T follicular helper cell (primary cell): ENCODE results near the gene EXTL1.
"Not testable (repeated sequence)": the region's sequence is repeated elsewhere in the genome, so short reads cannot be mapped to it uniquely, and the experiment has no call there.

Source experiments
- DNase-seq: peaks from one replicate; pipeline ENCODE4 v3.0.0-alpha.2; 2020; ENCODE audit warnings: low read depth
- total RNA-seq, 2 experiments: gene quantifications; one replicate each; lab custom pipeline; 2026; lab: John Stamatoyannopoulos, UW

EXTL1 gene, protein sequence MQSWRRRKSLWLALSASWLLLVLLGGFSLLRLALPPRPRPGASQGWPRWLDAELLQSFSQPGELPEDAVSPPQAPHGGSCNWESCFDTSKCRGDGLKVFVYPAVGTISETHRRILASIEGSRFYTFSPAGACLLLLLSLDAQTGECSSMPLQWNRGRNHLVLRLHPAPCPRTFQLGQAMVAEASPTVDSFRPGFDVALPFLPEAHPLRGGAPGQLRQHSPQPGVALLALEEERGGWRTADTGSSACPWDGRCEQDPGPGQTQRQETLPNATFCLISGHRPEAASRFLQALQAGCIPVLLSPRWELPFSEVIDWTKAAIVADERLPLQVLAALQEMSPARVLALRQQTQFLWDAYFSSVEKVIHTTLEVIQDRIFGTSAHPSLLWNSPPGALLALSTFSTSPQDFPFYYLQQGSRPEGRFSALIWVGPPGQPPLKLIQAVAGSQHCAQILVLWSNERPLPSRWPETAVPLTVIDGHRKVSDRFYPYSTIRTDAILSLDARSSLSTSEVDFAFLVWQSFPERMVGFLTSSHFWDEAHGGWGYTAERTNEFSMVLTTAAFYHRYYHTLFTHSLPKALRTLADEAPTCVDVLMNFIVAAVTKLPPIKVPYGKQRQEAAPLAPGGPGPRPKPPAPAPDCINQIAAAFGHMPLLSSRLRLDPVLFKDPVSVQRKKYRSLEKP
- total RNA-seq: 0 to 0.12 reads per million in 2 experiments

DNA sequence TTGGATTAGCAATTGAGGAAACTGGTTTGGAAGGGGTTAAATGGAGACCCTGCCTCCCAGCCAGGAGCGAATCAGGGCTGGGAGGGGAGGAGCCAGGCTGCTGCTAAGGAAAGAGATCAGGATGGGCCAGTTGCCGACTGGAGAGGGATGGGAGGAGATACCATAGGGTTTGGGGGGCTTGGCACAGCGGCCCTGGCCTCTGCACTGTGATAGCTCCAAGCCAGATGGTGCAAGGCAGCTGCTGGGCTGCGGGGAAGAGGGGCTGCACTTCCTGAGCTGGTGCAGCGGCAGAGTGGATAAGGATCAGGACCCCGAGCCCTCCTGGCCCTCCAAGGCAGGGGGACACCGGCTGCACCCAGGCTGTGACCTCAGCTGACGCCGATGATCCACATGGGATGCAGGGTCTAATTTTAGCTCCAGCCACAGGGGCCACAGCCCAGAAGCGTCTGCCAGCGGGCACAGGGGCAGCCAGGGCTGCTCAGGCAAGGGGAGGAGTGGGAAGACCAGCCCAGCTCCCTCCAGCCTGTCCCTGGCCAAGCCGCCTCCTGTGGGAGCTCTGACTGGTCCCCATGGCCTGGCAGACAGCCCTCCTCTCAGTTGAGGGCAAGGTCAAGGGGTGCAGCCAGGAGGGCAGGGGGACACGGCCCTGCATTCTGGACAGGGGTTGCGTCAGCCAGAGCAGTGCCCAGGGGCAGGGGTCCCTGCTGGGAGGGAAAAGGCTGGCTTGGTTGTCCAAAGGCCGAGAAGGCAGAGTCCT lies at the start of gene EXTL1:
Gene EXTL1, plus strand, starts transcription at position 129 of the 757 bp plus-strand sequence. CDS start 872 bp downstream, outside the sequence.
- DNase-seq: no peak

DNA sequence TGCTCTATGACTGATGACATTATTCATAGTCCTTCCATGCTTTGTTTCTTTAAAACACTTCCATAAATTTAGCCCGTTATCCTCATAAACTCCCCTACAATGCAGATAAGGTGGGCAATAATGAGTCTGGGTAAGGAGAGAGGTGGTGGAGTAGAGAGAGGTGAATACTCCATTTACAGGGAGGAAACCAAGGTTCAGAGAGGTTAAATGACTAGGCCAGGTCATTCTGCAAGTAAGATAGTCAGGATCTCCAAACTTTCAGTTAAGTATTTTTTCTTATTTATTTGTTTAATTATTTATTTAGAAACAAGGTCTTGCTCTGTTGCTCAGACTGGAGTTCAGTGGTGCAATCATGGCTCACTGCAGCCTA lies 49.8 kb upstream of the EXTL1 start:
- DNase-seq: no peak

DNA sequence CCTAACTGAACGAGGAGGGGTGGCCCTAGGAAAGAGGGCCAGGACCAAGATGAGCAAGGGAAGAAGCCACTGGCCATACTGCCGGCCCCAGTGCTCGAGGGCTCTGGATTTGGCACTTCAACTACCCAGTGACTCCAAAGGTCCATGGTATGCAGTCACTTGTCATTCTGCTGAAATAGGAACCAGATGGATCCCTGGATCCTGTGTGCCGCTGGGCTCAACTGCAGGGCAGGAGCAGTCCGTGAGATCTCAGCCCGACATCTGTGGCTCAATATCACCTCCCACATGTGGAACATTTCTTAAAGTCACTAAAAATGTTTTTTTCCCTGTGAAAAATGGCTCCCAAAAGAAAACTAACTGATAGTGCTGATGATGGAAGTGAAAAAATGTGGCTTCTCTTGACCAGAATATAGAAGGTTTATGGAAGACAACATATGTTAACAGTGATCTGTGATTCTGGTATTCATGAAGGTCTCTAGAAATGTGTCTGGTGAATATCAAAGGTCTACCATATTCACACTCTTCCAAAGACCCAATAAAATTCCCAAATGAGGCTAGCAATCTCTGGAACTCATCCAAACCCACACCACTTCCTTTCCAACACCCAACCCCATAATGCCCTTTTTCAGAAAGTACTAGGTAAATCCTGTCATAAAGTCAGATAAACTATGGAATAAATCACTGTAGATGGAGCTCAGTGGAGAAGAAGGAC lies 47.8 kb upstream of the EXTL1 start:
- no peak for DNase-seq

DNA sequence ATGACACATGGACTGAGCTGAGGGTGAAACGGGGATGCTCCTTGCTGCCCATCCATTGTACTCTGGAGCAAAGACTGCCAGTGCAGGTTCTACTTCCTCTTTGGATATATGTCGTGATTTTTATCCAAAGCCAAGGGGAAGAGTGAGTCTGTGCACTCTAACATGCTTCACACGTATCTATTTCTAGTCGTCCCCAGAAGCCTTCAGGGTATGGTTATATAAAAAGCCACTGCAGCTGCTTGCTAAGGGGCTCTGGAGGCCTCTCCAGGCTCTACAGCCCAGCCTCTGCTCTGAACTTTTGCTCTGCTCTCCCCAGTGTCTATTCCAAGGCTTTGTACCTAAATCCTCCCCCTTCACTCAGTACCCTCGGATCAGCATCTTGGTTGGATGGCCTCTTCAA lies 43.8 kb upstream of the EXTL1 start:
- no peak for DNase-seq

DNA sequence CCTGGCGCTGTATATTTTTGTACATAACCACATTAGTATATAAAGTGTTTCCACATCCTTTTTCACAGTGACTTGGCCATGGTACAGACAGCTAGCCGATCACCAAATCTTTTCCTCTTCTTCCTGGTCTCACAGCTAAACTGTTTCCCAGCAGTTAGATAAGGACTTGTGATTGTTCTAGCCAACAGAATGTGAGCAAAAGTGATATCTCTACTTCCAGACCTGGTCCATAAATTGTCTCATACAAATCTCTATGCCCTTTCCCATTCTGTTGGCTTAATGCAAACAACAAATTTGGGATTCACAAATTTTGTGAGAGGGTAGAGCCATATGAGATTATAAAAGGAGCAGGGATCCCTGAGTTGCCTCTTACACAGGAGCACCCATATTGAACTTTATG lies 43.2 kb upstream of the EXTL1 start:
- no peak for DNase-seq

DNA sequence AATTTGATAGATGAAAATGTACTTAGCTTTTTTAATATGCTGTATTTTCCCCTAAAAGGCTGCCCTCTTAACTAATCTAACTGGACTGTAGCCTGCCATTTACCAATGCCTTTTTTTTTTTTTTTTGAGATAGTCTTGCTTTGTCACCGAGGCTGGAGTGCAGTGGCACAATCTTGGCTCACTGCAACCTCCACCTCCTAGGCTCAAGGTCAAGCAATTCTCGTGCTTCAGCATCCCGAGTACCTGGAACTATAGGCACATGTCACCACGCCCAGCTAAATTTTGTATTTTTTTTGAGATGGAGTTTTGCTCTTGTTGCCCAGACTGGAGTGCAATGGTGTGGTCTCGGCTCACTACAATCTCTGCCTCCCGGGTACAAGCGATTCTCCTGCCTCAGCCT lies 42.4 kb upstream of the EXTL1 start:
- DNase-seq: no peak

DNA sequence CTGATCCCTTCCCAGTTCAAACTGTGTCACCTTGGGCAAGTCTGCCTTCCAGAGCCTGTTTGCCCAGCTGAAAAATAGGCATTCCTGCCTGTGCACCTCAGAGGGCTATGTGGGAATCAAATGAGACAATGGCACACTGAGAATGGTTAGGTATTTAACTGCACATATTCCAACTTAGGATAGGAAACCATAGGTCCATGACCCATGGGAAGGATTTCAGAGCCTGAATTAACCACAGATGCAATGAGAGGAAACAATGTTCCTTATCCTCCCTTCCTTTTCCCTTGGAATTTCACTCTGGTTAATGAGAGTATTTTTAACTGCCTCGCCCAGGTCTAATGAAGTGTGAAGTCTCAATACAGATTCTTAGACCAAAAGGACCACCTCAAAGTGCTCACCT lies 36.4 kb upstream of the EXTL1 start:
- DNase-seq: no peak

DNA sequence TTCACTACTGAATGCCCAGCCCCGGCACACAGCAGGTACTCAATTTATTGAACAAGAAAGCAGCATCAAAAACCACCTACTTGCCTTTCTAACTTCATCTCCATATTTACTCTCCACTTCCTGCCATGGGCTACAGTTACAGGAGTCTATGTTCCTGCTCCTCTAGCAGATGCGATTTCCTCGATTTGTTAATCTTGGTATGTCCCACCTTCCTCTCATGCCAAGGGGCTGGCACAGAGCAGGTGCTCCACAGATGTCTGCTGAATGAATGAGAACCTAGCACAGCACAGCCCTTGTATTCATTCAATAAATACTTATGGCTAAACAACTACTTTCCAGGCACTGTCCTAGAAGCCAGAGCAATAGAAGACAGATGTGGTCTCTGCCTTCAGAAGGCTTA lies 35.9 kb upstream of the EXTL1 start:
- DNase-seq: no peak

DNA sequence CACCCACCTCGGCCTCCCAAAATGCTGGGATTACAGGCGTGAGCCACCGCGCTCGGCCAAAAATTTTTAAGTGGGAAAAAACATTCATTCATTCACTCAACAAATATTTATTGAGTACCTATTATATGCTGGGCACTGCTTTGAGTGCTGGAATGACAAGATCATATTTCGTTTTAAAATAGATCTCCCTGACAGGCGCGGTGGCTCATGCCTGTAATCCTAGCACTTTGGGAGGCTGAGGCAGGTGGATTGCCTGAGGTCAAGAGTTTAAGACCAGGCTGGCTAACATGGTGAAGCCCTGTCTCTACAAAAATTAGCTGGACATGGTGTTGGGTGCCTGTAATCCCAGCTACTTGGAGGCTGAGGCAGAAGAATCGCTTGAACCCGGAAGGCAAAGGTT lies 34.8 kb upstream of the EXTL1 start:
- DNase-seq: not testable (repeated sequence)

DNA sequence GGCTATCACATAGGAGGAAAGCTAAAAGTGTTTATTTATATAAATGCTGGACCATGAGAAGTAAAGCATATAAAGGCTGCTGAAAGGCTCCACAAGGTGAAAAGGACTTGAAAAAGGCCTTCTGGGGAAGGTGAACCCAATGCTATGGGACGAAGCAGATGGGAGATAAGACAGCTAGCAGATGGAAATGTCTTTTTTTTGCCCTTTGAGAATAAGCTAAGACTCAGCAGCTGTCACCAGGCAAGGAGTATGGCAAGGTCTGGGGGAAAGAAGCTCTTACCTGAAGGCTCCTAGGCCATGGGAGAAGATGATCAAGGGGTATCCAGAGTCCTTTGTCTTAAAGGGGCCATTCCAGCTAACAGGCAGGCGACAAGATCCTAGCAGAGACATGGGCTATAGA lies 33.6 kb upstream of the EXTL1 start:
- no peak for DNase-seq

DNA sequence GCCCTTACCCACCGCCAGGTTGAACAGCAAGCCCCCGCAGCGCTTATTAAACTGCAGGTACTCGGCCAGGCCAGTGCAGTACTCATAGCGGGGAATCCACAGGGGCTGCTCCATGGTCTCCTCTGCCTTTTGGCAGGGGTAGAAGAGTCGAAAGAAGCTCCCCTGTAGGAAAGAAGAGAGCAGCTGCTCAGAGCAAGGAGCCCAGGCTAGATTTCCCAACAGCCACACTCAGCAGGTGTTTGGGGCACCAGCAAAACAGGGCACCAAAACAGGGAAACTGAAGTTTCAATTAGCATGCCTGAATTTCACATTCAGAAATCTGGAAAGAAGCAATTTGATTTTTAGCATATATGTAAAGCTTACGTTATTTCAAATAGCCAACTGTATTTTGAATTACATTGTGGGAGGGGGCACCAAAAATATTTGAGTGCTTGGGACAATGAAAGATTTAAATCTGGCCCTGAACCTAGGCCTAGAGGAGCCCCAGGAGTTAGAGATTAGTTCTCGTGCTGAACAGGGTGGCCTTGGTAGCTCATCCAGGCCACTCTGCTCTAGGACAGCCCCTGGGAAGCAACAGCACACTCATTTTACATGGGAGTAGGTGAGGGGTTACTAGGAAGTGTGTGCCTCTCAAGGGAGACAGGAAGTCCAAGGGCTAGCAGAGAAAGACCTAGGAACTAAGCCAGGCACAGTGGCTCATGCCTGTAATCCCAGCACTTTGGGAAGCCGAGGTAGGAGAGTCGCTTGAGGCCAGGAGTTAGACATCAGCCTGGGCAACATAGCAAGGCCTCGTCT lies 31.9 kb upstream of the EXTL1 start:
- no peak for DNase-seq

DNA sequence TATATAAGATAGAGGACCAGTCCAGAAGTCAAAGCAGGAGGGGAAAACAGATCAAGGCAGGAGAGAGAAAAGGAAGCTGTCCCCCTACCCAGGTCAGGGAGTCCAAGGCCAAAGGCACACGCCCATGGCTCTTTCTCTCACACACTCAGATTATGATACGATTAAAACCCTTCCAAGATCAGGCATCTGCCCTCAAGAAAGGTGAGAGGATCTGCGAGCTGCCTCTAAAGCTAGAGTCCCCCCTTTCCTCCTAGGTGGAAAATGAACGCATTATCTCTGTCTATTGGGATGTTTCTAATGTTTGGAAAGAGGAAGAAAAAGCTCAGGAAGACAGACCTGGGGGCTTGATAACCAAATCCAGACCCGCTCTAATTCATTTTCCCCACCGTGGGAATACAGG lies 31.3 kb upstream of the EXTL1 start:
- DNase-seq: no peak

DNA sequence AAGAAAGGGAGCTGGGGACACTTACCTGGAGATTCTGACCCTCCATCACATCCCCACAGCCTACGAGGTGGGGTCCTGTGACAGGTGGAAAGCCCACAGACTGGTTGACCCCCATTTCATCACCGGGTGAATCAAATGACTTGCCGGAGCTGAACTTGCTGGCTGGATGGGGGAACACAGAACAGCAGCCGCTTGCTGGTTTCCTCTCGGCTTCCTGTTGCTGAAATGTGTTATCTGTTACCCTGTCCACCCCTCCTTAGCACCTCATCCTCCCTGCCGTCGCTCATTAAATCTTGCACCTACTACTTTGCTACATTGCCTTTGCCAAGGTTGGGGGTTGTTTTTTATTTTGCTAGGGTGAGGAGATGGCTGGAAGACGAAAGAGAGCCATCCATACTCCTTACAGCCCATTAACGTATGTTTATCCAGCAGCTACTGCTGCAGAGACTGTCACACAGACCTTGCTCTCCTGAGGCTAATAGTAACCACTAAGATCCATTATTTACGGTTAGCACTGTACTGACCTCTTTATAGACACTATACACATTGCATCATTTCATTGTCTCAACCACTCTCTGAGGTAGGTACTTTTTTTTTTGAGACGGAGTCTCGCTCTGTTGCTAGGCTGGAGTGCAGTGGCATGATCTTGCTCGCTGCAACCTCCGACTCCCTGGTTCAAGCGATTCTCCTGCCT lies 30.7 kb upstream of the EXTL1 start:
- no peak for DNase-seq

DNA sequence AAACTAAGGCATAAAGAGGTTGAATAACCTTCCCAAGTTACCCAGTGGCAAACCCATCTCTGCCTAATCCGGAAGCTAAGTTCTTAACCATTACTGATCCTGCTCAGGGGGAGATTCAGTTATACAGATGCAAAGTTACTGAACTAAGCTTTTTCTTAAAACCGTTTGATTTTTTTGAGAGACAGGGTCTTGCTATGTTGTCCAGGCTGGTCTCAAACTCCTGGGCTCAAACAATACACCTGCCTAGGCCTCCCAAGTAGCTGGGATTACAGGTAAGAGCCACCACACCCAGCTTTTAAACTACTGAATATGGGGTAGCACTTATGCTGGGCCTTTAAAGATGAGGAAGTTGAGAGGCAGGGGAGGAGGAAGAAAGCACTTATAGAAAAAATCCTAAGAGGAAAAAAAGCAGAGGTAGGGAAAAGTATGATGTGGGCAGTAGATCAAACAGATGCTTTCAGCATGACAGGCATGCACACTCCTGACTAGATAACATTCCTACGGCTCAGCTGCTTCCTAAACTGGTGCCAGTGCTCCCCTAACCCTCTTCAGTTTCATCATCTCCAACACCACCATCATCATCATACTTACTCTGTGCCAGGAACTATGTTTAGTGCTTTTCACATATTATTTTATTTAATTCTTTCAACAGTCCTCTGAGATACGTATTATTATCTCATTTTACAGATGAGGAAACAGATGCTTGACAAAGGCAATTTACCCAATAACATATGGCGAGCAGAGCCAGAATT lies 29.5 kb upstream of the EXTL1 start:
- no peak for DNase-seq

DNA sequence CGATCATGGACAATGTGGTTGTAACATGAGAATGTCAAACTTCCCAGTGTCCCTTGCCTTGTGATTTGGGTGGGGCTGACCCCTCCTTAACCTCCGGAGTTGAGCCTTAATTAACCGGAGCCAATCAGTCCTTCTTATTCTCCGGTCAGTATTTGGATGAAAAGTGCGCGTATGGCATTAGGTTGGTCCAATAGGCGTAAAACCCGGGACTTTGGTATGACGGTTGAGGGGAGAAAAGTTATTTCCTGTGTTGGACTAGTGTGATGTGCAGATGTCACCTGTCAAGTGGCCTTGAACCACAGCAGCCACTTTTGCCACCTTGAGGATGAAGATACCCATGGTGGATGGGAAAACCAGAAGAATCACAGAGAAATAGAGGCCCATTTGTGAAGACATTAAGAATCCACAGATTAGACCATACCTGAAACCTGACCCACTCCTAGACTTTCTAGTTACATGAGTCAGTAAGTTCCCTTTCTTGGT lies 28.8 kb upstream of the EXTL1 start:
- no peak for DNase-seq

DNA sequence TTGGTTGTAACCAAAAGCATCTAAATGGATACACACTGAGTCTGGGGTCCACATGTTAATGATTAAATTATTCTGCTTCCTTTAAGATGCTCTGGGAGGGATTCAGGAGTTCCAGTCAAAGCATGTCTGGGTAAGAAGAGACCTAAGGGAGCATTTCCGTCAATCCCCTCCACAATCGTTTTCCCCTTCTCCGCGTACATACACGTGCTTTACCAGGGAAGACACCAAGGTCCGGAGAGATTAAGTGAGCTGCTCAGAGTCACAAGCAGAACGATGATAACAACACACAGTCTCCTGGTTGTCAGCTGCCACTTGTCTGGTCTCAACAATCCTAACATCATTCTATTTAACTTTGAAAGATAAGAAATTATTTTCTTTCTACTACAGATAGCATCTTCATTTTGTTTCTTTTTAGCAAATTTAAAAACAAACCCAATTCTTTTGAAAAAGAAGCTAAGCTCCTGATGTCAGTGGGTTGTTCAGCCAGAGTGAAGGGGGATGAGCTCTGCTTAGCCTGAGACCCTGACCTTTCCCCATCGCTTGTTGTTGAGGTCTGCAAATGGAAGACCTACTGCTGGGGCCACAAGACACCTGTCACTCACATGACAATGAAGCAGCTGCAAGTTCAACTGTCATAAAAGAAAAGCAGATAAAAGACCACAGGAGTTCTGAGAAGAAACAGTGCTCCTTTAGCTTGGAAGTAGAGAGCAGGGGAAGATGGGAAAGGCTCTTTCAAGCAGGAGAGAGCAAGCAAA lies 28.2 kb upstream of the EXTL1 start:
- no peak for DNase-seq

DNA sequence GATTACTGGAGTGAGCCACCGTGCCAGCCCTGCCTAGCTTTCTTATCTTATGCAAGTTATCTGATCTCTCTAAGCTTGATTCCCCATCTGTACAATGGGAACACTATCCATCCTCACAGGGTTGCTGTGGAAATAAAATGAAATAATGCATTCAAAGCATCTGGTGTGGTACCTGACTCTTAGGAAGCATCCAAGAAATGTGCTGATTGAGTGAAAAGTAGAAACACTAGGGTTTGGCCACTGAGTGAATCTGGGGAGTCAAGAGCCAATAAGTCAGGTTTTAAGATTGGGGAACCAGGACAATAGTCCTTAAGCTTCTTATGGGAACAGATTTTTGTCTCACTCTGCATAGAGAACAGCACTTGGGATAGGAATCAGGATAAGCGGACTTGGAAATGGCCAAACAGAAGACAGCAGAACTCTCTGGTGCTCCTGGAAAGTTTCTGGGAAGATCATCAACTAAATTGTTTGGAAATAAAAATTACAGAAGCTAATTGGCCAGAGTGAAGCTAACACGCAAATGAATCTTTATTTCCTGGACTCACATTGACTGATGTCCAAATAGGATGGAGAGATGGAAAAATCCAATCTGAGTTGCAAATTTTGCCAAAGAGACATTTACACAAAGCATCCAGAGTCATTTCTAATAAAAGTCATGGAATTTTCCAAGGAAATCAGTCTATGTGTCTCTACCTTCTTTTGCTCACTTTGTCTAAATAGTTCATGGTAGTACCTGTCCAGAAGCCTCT lies 27.0 kb upstream of the EXTL1 start:
- no peak for DNase-seq
